Neutrophil (primary cell): ENCODE results near the gene CYB5R4.
A peak's percentile ranks its signal among the peaks of the same experiment; 100 is the strongest.

Experiments used
- H3K27ac ChIP-seq: fragments of 200-600 bp; sonication (generic); 2 replicates; pipeline ENCODE4 v1.5.1; 2016; ENCODE audit warnings: mild to moderate bottlenecking, moderate library complexity
- H3K27me3 ChIP-seq: fragments of 200-600 bp; sonication (generic); 2 replicates; pipeline ENCODE4 v1.6.0; 2016; ENCODE audit warnings: mild to moderate bottlenecking
- H3K36me3 ChIP-seq: fragments of 200-600 bp; sonication (generic); 2 replicates; pipeline ENCODE4 v1.5.1; 2017
- H3K4me1 ChIP-seq, 2 experiments: fragments of 200-600 bp in 1 of 2; sonication (generic) in 1 of 2; 1 replicate in 1 of 2; 2 replicates in 1 of 2; pipeline versions ENCODE4 v1.5.1 to v1.6.1; 2013 to 2016; ENCODE audit warnings: low read depth in 1 of 2, low read length in 1 of 2, mild to moderate bottlenecking in 1 of 2, moderate library complexity in 1 of 2; ENCODE audit not compliant: control insufficient read depth in 1 of 2, insufficient read depth in 1 of 2
- H3K4me3 ChIP-seq, 2 experiments: fragments of 200-600 bp in 1 of 2; sonication (generic) in 1 of 2; 1 replicate in 1 of 2; 2 replicates in 1 of 2; pipeline ENCODE4 v1.5.1; 2013 to 2016; ENCODE audit warnings: low read depth in 1 of 2, low read length in 1 of 2, mild to moderate bottlenecking in 1 of 2, moderate library complexity in 1 of 2
- H3K9me3 ChIP-seq: fragments of 200-600 bp; sonication (generic); 2 replicates; pipeline ENCODE4 v1.5.1; 2016
- TF ChIP-seq, protein P1 (sequence below): fragments of 200-600 bp; sonication (generic); IDR thresholded peaks from 2 replicates; pipeline ENCODE4 v1.5.1; 2016; ENCODE audit warnings: antibody characterized with exemption

The CYB5R4 gene

DNA sequence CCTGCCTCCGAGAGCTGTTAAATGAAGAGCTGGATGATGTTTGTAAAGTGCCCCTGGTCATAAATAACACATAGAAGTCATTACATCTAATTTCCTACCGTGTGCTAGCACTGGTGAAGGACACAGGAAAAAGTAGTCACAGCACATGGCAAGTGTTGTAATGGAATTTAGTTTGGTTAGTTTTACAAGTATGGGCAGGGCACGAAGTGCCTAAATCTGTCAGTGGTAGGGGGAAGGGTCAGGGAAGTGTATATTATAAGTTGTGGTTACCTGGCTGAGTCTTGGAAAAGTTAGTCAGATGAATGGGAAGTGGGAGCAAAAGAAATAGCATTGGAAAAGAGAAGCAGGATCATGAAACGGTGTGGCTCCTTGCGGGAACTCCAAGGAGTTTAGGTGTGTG is 4.7 kb upstream of the CYB5R4 start:
- Histone ChIP-seq H3K4me1 (peaks cover 8 to 15% of the 10 kb centered on the region in 2 experiments), H3K36me3 (no peaks in the 10 kb centered on the region), H3K27me3 (peaks cover 92% of the 10 kb centered on the region), H3K4me3 (no peak overlapping the region), H3K27ac (no peak overlapping the region), H3K9me3 (no peaks in the 10 kb centered on the region)
- TF ChIP-seq, protein P1, sequence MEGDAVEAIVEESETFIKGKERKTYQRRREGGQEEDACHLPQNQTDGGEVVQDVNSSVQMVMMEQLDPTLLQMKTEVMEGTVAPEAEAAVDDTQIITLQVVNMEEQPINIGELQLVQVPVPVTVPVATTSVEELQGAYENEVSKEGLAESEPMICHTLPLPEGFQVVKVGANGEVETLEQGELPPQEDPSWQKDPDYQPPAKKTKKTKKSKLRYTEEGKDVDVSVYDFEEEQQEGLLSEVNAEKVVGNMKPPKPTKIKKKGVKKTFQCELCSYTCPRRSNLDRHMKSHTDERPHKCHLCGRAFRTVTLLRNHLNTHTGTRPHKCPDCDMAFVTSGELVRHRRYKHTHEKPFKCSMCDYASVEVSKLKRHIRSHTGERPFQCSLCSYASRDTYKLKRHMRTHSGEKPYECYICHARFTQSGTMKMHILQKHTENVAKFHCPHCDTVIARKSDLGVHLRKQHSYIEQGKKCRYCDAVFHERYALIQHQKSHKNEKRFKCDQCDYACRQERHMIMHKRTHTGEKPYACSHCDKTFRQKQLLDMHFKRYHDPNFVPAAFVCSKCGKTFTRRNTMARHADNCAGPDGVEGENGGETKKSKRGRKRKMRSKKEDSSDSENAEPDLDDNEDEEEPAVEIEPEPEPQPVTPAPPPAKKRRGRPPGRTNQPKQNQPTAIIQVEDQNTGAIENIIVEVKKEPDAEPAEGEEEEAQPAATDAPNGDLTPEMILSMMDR: no peak

DNA sequence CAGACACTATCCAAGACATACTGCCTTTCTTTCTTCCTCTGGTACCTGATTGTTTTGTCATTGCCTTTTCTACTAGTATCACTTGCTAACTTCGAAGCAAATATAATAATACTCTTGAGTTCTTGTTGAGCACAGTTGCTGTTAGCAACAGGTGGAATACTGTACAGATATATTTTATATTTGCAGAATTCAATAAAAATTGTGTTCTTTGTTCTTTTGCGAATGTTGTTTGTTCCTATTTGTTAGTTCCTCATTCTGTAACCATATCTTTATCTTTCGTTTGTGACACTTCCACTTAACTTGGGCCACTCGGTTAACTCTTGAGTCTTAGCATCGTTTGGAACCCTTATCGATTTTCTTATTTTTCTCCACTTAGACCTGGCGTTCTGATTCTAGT is 868 bp downstream of the CYB5R4 start:
- H3K4me3 ChIP-seq: peak overlapping the region; percentile 91 to 93
- H3K9me3 ChIP-seq: no peaks in the 10 kb centered on the region
- peaks cover 18% of the 10 kb centered on the region for H3K36me3 ChIP-seq
- peaks cover 28 to 29% of the 10 kb centered on the region in 2 experiments for H3K4me1 ChIP-seq
- TF ChIP-seq, protein P1: no peak
- H3K27me3 ChIP-seq: peaks cover 36% of the 10 kb centered on the region
- peak overlapping the region; percentile 94 for H3K27ac ChIP-seq

DNA sequence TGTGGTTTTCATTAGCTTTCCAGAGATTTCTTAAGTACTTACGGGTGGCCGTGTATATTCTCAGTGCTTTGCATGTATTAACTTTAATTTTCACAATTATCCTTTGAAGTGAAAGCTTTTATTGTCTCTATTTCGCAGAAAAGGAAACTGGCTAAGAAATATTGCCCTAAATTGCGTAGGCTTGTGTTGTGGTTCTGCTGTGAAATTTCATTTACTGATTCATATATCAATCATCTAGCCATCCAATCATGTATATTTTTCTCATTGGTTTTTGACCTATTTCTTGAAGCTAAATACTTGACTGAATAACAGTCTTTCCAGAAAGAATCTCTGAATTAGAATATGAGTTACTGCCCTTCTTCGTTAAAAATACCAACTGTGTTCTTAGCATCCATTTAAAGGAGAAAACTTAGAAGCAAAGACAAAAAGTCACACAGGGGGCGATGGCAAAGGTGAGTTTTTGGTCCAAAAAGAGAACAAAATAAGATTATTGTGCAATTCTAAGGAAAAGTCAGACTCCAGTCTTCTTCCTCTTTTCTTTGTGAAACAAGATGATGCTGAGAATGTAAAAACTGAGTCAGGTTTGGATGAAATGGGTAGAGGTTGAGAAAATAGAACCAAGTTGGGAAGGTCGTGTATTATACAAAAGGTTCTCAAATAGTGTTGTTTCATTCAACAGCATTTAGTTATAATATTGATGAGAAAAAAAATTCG is 1.4 kb downstream of the CYB5R4 start:
- H3K4me3 ChIP-seq: peak overlapping the region; percentile 91 to 93
- H3K27ac ChIP-seq: peak overlapping the region; percentile 94
- peaks cover 24% of the 10 kb centered on the region for H3K36me3 ChIP-seq
- H3K9me3 ChIP-seq: no peaks in the 10 kb centered on the region
- TF ChIP-seq, protein P1: no peak
- peaks cover 30% of the 10 kb centered on the region for H3K27me3 ChIP-seq
- peaks cover 28 to 29% of the 10 kb centered on the region in 2 experiments for H3K4me1 ChIP-seq

DNA sequence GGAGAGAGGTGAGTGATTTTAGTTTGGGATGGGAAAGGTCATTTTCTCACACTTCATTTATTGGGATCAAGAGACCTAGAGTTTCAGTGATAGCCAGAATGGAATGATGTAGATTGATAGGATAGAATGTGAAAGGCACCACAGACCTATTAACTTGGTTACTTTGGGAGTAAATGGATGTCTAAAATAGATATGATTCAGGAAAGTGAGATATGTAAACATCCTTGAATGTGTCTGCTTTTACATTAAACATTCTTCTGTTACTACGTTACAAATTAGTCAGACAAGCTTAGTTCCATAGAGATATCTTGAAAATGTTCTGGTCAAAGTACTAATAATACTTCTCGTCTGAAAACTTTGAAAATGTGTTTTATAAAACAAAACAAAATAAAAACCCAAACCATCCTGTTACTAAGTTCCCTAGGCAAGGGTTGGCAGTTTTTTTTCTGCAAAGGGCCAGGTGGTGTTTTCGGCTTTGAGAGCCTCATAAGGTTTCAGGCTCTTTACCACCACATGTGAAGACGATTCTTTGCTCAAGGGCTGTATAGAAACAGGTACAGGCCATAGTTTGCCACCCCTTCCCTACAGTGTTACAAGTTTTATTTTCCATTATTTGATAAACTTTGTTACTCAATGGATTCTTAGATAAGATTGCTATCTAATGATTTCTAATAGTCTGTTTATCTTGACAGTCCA is 3.4 kb downstream of the CYB5R4 start:
- H3K27ac ChIP-seq: peak overlapping the region; percentile 10
- TF ChIP-seq, protein P1: no peak
- no peaks in the 10 kb centered on the region for H3K9me3 ChIP-seq
- H3K27me3 ChIP-seq: peaks cover 11% of the 10 kb centered on the region
- H3K36me3 ChIP-seq: peaks cover 43% of the 10 kb centered on the region
- no peak overlapping the region for H3K4me3 ChIP-seq
- peaks cover 38 to 42% of the 10 kb centered on the region in 2 experiments for H3K4me1 ChIP-seq

DNA sequence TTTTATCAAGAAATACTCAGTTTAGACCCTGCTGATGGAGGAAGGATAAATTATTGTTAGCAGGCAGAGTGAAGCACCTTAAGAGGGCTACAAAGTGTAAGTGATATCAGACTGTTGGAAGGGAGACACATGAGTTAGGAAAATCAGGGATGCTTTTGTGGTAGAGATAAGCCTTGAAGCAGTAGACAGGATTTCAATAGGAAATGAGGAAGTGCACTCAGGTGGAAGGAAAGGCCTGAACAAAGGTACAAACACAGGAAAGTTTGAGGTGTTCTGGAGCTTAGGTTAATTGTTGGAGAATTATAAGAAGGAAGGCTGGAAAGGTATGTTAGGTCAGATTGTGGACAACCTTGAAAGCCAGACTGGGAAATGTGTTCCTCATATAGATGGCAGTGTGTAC is 7.6 kb downstream of the CYB5R4 start:
- peak overlapping the region; percentile 60 for H3K27ac ChIP-seq
- no peak overlapping the region for H3K4me3 ChIP-seq
- H3K27me3 ChIP-seq: no peaks in the 10 kb centered on the region
- H3K9me3 ChIP-seq: no peaks in the 10 kb centered on the region
- H3K36me3 ChIP-seq: peaks cover 65% of the 10 kb centered on the region
- TF ChIP-seq, protein P1: no peak
- peaks cover 15 to 29% of the 10 kb centered on the region in 2 experiments for H3K4me1 ChIP-seq
